Naive thymus-derived CD8-positive, alpha-beta T cell (primary cell): ENCODE data around the gene CHIA. TPM values are rescaled to one million over a fixed set of nuclear protein-coding genes. Genes with fewer than 3 reads are reported as not detected.

Experiments
- ATAC-seq, 2 donors: fragments of 150-1000 bp; cut with Tn5 transposase in 1 of 2; sonication (Bioruptor Pico), chemical (Tn5 transposase) in 1 of 2; 1 replicate in 1 of 2; 2 replicates in 1 of 2; pipeline ENCODE4 v1.10.0; 2021; ENCODE audit warnings: mild to moderate bottlenecking in 2 of 2, moderate library complexity in 2 of 2
- POLR2A ChIA-PET: fragments of 350-600 bp; sonication (Branson Sonifier 250); formaldehyde crosslinking; loops from one replicate; lab custom pipeline; 2021; ENCODE audit warnings: antibody characterized with exemption; lab: Charles Lee
- DNase-seq, 10 donors: peaks; one replicate each; pipeline versions ENCODE4 v3.0.0 to v3.0.0-alpha.2; 2020 to 2022
- H3K27ac Mint-ChIP-seq, 10 donors: one replicate each; pipeline ENCODE4 v1.8.0; 2020 to 2022; ENCODE audit warnings: mild to moderate bottlenecking in 10 of 10, mixed read lengths in 10 of 10, moderate library complexity in 4 of 10, inconsistent platforms in 1 of 10
- H3K27me3 Mint-ChIP-seq, 5 donors: one replicate each; pipeline ENCODE4 v1.8.0; 2021 to 2022; ENCODE audit warnings: mixed read lengths in 5 of 5
- H3K36me3 Mint-ChIP-seq, 3 donors: one replicate each; pipeline ENCODE4 v1.8.0; 2020 to 2022; ENCODE audit warnings: mixed read lengths in 3 of 3, mild to moderate bottlenecking in 2 of 3, inconsistent platforms in 1 of 3
- H3K4me1 Mint-ChIP-seq, 4 donors: one replicate each; pipeline ENCODE4 v1.8.0; 2021 to 2022; ENCODE audit warnings: mixed read lengths in 4 of 4
- H3K4me3 Mint-ChIP-seq, 10 donors: one replicate each; pipeline ENCODE4 v1.8.0; 2020 to 2022; ENCODE audit warnings: mild to moderate bottlenecking in 10 of 10, mixed read lengths in 10 of 10, moderate library complexity in 6 of 10, inconsistent platforms in 1 of 10
- H3K9me3 Mint-ChIP-seq, 9 donors: one replicate each; pipeline ENCODE4 v1.8.0; 2020 to 2022; ENCODE audit warnings: mixed read lengths in 9 of 9, mild to moderate bottlenecking in 3 of 9, inconsistent platforms in 1 of 9, moderate library complexity in 1 of 9
- polyA plus RNA-seq, 3 donors: library from polyadenylated mRNA; unstranded; fragments of 300-500 nt; fragmentation: Illumina TruSeq; gene quantifications; one replicate each; pipeline ENCODE4 v1.2.3, GENCODE V29; 2021
- total RNA-seq, 8 experiments: library from RNA in 2 of 8; stranded (reverse) in 2 of 8; gene quantifications; one replicate each; pipeline ENCODE4 v1.2.3 and lab custom pipeline; 2021 to 2026

CHIA gene
- total and polyA plus RNA-seq, 5 experiments from 2014 or later, result not detected

- peaks cover 10 to 39% (median 18%) of the 10 kb centered on the region in 5 donors for H3K27me3 Mint-ChIP-seq
- ATAC-seq, result peak; percentile 54 to 76
Measured at GRCh38 chr1:111270771-111271463, 19.7 kb upstream of the CHIA start.

DNA sequence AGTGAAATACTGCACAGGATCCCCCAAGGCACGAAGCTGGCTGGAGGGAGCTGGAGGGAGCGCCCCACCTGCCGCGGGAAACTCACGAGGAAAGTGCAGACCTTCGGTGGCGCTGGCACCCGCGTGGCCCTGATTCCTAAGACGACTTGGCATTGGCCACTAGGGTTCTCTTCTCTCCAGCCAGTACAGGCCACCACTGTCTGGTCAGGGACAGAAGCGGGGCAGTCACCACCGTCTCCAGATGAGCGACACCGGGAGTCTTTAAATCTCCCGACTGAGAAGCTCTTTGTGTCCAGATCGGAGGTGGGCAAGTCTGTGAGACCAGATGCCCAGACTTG, 19.2 kb upstream of the CHIA start:
- POLR2A ChIA-PET, result interaction anchor here (0.7 to 1.2 kb wide), 4 partner anchors 18 to 75 kb away, joined by 3 to 5 read pairs (median 4); no protein-coding TSS in a partner anchor
- Mint-ChIP-seq H3K27ac (peak overlapping the region in 3 of 10 donors; percentile 11 to 47 (median 35)), H3K9me3 (peaks cover 0 to 5% (median under 1%) of the 10 kb centered on the region in 9 donors), H3K4me1 (peaks cover 8 to 18% (median 11%) of the 10 kb centered on the region in 4 donors), H3K4me3 (peak overlapping the region; percentile 71 to 87 (median 79)), H3K27me3 (peaks cover 10 to 37% (median 18%) of the 10 kb centered on the region in 5 donors), H3K36me3 (peaks cover 0 to 3% (median 2%) of the 10 kb centered on the region in 3 donors)
- ATAC-seq (peak in 1 of 2 donors; percentile 39), DNase-seq (peak in 1 of 10 donors; percentile 3)

More at GRCh38 chr1:111270771-111271463, 19.7 kb upstream of the CHIA start:
- peaks cover 0 to 8% (median 7%) of the 10 kb centered on the region in 3 donors for H3K36me3 Mint-ChIP-seq
- H3K4me1 Mint-ChIP-seq, result peaks cover 8 to 18% (median 11%) of the 10 kb centered on the region in 4 donors
- peak overlapping the region; percentile 71 to 87 (median 79) for H3K4me3 Mint-ChIP-seq
- peaks cover 0 to 10% (median 3%) of the 10 kb centered on the region in 9 donors for H3K9me3 Mint-ChIP-seq
- DNase-seq, result peak in 2 of 10 donors; percentile 14
- H3K27ac Mint-ChIP-seq, result peak overlapping the region in 3 of 10 donors; percentile 35 to 65 (median 53)
- POLR2A ChIA-PET, result interaction anchor here (1.0 kb wide), 1 partner anchor 75 kb away, joined by 4 read pairs; no protein-coding TSS in a partner anchor

DNA sequence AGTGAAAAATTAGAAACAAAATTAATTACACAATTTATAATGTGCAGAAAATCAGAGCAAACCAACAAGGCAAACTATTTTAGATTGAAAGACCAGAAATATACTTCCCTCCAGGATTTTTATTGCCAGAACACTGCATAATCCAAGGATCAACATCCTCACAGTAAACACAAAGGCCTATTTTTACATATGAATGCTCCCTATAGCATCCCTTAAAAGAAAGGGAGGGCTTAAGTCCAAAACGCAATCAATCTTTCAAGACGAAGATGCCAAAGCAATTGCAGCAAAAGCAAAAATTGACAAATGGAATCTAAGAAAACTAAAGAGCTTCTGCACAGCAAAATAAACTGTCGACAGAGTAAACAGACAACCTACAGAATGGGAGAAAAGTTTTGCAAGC, 18.6 kb upstream of the CHIA start:
- Mint-ChIP-seq H3K36me3 (peaks cover 0 to 2% (median 0%) of the 10 kb centered on the region in 3 donors), H3K4me1 (peaks cover 8 to 18% (median 11%) of the 10 kb centered on the region in 4 donors), H3K4me3 (peak overlapping the region in 7 of 10 donors; percentile 2 to 84 (median 74)), H3K27ac (no peak overlapping the region), H3K9me3 (peaks cover 0 to under 1% (median 0%) of the 10 kb centered on the region in 9 donors), H3K27me3 (peaks cover 10 to 37% (median 18%) of the 10 kb centered on the region in 5 donors)
- DNase-seq (no peak), ATAC-seq (no peak)
- POLR2A ChIA-PET, result interaction anchor here (0.7 to 1.2 kb wide), 3 partner anchors 18 to 47 kb away, joined by 3 to 5 read pairs (median 3); no protein-coding TSS in a partner anchor

- no peak for DNase-seq
- Mint-ChIP-seq H3K36me3 (peaks cover 0 to 2% (median 0%) of the 10 kb centered on the region in 3 donors), H3K4me1 (peaks cover 9 to 18% (median 11%) of the 10 kb centered on the region in 4 donors), H3K4me3 (peak overlapping the region in 1 of 10 donors; percentile 52), H3K9me3 (no peaks in the 10 kb centered on the region), H3K27me3 (peaks cover 9 to 29% (median 18%) of the 10 kb centered on the region in 5 donors), H3K27ac (no peak overlapping the region)
- POLR2A ChIA-PET, result interaction anchor here (1.3 kb wide), 1 partner anchor 10 kb away, joined by 3 read pairs; no protein-coding TSS in a partner anchor
- no peak for ATAC-seq
Measured at GRCh38 chr1:111274653-111275052, 16.0 kb upstream of the CHIA start.

- Mint-ChIP-seq H3K27me3 (peaks cover 9 to 26% (median 18%) of the 10 kb centered on the region in 5 donors), H3K4me3 (no peak overlapping the region), H3K36me3 (peaks cover 0 to 2% (median 0%) of the 10 kb centered on the region in 3 donors), H3K4me1 (peaks cover 9 to 17% (median 11%) of the 10 kb centered on the region in 4 donors), H3K27ac (peak overlapping the region in 1 of 10 donors; percentile 49), H3K9me3 (no peaks in the 10 kb centered on the region)
- DNase-seq (no peak), ATAC-seq (no peak)
- POLR2A ChIA-PET, result interaction anchor here (1.3 kb wide), 1 partner anchor 10 kb away, joined by 3 read pairs; no protein-coding TSS in a partner anchor
Measured at GRCh38 chr1:111275079-111275478, 15.6 kb upstream of the CHIA start.

- no peak overlapping the region for H3K27ac Mint-ChIP-seq
- ATAC-seq (no peak), DNase-seq (no peak)
- peaks cover 0 to 2% (median 0%) of the 10 kb centered on the region in 3 donors for H3K36me3 Mint-ChIP-seq
- H3K4me3 Mint-ChIP-seq, result no peak overlapping the region
- POLR2A ChIA-PET, result no interaction called here
- no peaks in the 10 kb centered on the region for H3K9me3 Mint-ChIP-seq
- H3K27me3 Mint-ChIP-seq, result peaks cover 8 to 24% (median 12%) of the 10 kb centered on the region in 5 donors
- peaks cover 7 to 13% (median 9%) of the 10 kb centered on the region in 4 donors for H3K4me1 Mint-ChIP-seq
Measured at GRCh38 chr1:111275780-111276433, 14.7 kb upstream of the CHIA start.

- DNase-seq (no peak), ATAC-seq (no peak)
- POLR2A ChIA-PET, result no interaction called here
- Mint-ChIP-seq H3K4me3 (no peak overlapping the region), H3K9me3 (no peaks in the 10 kb centered on the region), H3K27me3 (peaks cover 0 to 1% (median 0%) of the 10 kb centered on the region in 5 donors), H3K27ac (no peak overlapping the region), H3K4me1 (peaks cover 0 to 3% (median 2%) of the 10 kb centered on the region in 4 donors), H3K36me3 (no peaks in the 10 kb centered on the region)
Measured at GRCh38 chr1:111279144-111279543, 11.5 kb upstream of the CHIA start.

GRCh38 chr1:111280267-111280666, 10.4 kb upstream of the CHIA start:
- DNase-seq (no peak), ATAC-seq (no peak)
- POLR2A ChIA-PET, result no interaction called here
- H3K36me3 Mint-ChIP-seq, result no peaks in the 10 kb centered on the region
- no peak overlapping the region for H3K4me3 Mint-ChIP-seq
- peaks cover 0 to 1% (median 0%) of the 10 kb centered on the region in 5 donors for H3K27me3 Mint-ChIP-seq
- H3K27ac Mint-ChIP-seq, result peak overlapping the region in 1 of 10 donors; percentile 26
- H3K4me1 Mint-ChIP-seq, result peaks cover 0 to 3% (median 0%) of the 10 kb centered on the region in 4 donors
- no peaks in the 10 kb centered on the region for H3K9me3 Mint-ChIP-seq

GRCh38 chr1:111281411-111281810, 9.2 kb upstream of the CHIA start:
- POLR2A ChIA-PET, result interaction anchor here (0.7 kb wide), 1 partner anchor 83 kb away, joined by 3 read pairs; no protein-coding TSS in a partner anchor
- H3K27me3 Mint-ChIP-seq, result peaks cover 0 to 1% (median 0%) of the 10 kb centered on the region in 5 donors
- no peak overlapping the region for H3K4me3 Mint-ChIP-seq
- H3K4me1 Mint-ChIP-seq, result peaks cover 0 to 3% (median 0%) of the 10 kb centered on the region in 4 donors
- H3K27ac Mint-ChIP-seq, result peak overlapping the region in 1 of 10 donors; percentile 43
- H3K36me3 Mint-ChIP-seq, result no peaks in the 10 kb centered on the region
- DNase-seq (no peak), ATAC-seq (no peak)
- H3K9me3 Mint-ChIP-seq, result no peaks in the 10 kb centered on the region

- Mint-ChIP-seq H3K27me3 (peaks cover 0 to 1% (median 0%) of the 10 kb centered on the region in 5 donors), H3K4me1 (peaks cover 0 to 3% (median 0%) of the 10 kb centered on the region in 4 donors), H3K36me3 (no peaks in the 10 kb centered on the region), H3K4me3 (no peak overlapping the region), H3K27ac (no peak overlapping the region), H3K9me3 (no peaks in the 10 kb centered on the region)
- DNase-seq, result no peak
- no peak for ATAC-seq
- POLR2A ChIA-PET, result no interaction called here
Measured at GRCh38 chr1:111283838-111284237, 6.8 kb upstream of the CHIA start.

GRCh38 chr1:111285879-111286278, 4.8 kb upstream of the CHIA start:
- Mint-ChIP-seq H3K4me1 (no peaks in the 10 kb centered on the region), H3K27ac (no peak overlapping the region), H3K27me3 (no peaks in the 10 kb centered on the region), H3K36me3 (no peaks in the 10 kb centered on the region), H3K9me3 (peaks cover 0 to under 1% (median 0%) of the 10 kb centered on the region in 9 donors), H3K4me3 (no peak overlapping the region)
- ATAC-seq (no peak), DNase-seq (no peak)
- POLR2A ChIA-PET, result interaction anchor here (1.7 kb wide), 1 partner anchor 11 kb away, joined by 3 read pairs; no protein-coding TSS in a partner anchor

GRCh38 chr1:111286912-111287311, 3.7 kb upstream of the CHIA start:
- Mint-ChIP-seq H3K36me3 (no peaks in the 10 kb centered on the region), H3K4me1 (no peaks in the 10 kb centered on the region), H3K4me3 (no peak overlapping the region), H3K9me3 (peaks cover 0 to 4% (median 0%) of the 10 kb centered on the region in 9 donors), H3K27ac (no peak overlapping the region), H3K27me3 (no peaks in the 10 kb centered on the region)
- DNase-seq (no peak), ATAC-seq (no peak)
- POLR2A ChIA-PET, result no interaction called here
